ENCODE results near the gene WWOX. TPM values are rescaled to one million over a fixed set of nuclear protein-coding genes. Genes with fewer than 3 reads are reported as not detected.

Gene WWOX
- total RNA-seq, 6 donors from 2014 or later, result 18.7 to 167 (median 31.0) TPM

- H3K9me3 ChIP-seq, result no peaks in the 10 kb centered on the region
- no peak overlapping the region for H3K27ac ChIP-seq
- H3K4me3 ChIP-seq, result no peak overlapping the region
- no peak for TF ChIP-seq CTCF (IDR thresholded peaks at IDR 0.05)
- no peak for TF ChIP-seq POLR2AphosphoS5 (IDR thresholded peaks at IDR 0.05)
- TF ChIP-seq EP300 (IDR thresholded peaks at IDR 0.05), result no peak
- TF ChIP-seq POLR2A (IDR thresholded peaks at IDR 0.05), result no peak
- no peak for ATAC-seq (ENCODE audit: low FRiP score in 2 of 2)
- no peaks in the 10 kb centered on the region for H3K4me1 ChIP-seq
- H3K27me3 ChIP-seq, result no peaks in the 10 kb centered on the region
- no peak for DNase-seq
- 55 to 68% methylated on average over 5 of the region's 5 CpGs for WGBS, 2 donors
- no peaks in the 10 kb centered on the region for H3K36me3 ChIP-seq
Observed at GRCh38 chr16:78060809-78061208, 38.6 kb upstream of the WWOX start.

- 53 to 54% methylated on average over 4 of the region's 4 CpGs for WGBS, 2 donors
- Histone ChIP-seq H3K36me3 (no peaks in the 10 kb centered on the region), H3K4me1 (no peaks in the 10 kb centered on the region), H3K27ac (no peak overlapping the region), H3K27me3 (no peaks in the 10 kb centered on the region), H3K9me3 (no peaks in the 10 kb centered on the region), H3K4me3 (no peak overlapping the region)
- DNase-seq, result no peak
- no peak for TF ChIP-seq EP300 (IDR thresholded peaks at IDR 0.05)
- no peak for TF ChIP-seq CTCF (IDR thresholded peaks at IDR 0.05)
- no peak for TF ChIP-seq POLR2AphosphoS5 (IDR thresholded peaks at IDR 0.05)
- TF ChIP-seq POLR2A (IDR thresholded peaks at IDR 0.05), result no peak
- ATAC-seq (ENCODE audit: low FRiP score in 2 of 2), result no peak
Observed at GRCh38 chr16:78065319-78065718, 34.1 kb upstream of the WWOX start.

- WGBS, 2 donors, result 94 to 96% methylated on average over 5 of the region's 5 CpGs
- TF ChIP-seq CTCF (IDR thresholded peaks at IDR 0.05) (no peak), EP300 (IDR thresholded peaks at IDR 0.05) (no peak), POLR2A (IDR thresholded peaks at IDR 0.05) (no peak), POLR2AphosphoS5 (IDR thresholded peaks at IDR 0.05) (no peak)
- ATAC-seq (ENCODE audit: low FRiP score in 2 of 2) (no peak), DNase-seq (no peak)
- Histone ChIP-seq H3K27me3 (no peaks in the 10 kb centered on the region), H3K4me1 (no peaks in the 10 kb centered on the region), H3K4me3 (no peak overlapping the region), H3K27ac (no peak overlapping the region), H3K9me3 (no peaks in the 10 kb centered on the region), H3K36me3 (no peaks in the 10 kb centered on the region)
Observed at GRCh38 chr16:78069913-78070312, 29.5 kb upstream of the WWOX start.

- no peaks in the 10 kb centered on the region for H3K9me3 ChIP-seq
- no peaks in the 10 kb centered on the region for H3K27me3 ChIP-seq
- 20 to 30% methylated on average over 5 of the region's 5 CpGs for WGBS, 2 donors
- ATAC-seq (ENCODE audit: low FRiP score in 2 of 2) (no peak), DNase-seq (no peak)
- TF ChIP-seq EP300 (IDR thresholded peaks at IDR 0.05), result no peak
- no peak for TF ChIP-seq POLR2A (IDR thresholded peaks at IDR 0.05)
- no peak for TF ChIP-seq CTCF (IDR thresholded peaks at IDR 0.05)
- TF ChIP-seq POLR2AphosphoS5 (IDR thresholded peaks at IDR 0.05), result no peak
- no peaks in the 10 kb centered on the region for H3K36me3 ChIP-seq
- no peak overlapping the region for H3K27ac ChIP-seq
- H3K4me3 ChIP-seq, result no peak overlapping the region
- no peaks in the 10 kb centered on the region for H3K4me1 ChIP-seq
Observed at GRCh38 chr16:78072275-78072674, 27.2 kb upstream of the WWOX start.

- Histone ChIP-seq H3K27me3 (no peaks in the 10 kb centered on the region), H3K27ac (no peak overlapping the region), H3K4me3 (no peak overlapping the region), H3K9me3 (no peaks in the 10 kb centered on the region), H3K36me3 (no peaks in the 10 kb centered on the region), H3K4me1 (no peaks in the 10 kb centered on the region)
- WGBS, 2 donors, result 93 to 100% methylated on average over 2 to 3 of the region's 3 CpGs
- no peak for DNase-seq
- no peak for ATAC-seq (ENCODE audit: low FRiP score in 2 of 2)
- TF ChIP-seq POLR2AphosphoS5 (IDR thresholded peaks at IDR 0.05) (no peak), CTCF (IDR thresholded peaks at IDR 0.05) (no peak), POLR2A (IDR thresholded peaks at IDR 0.05) (no peak), EP300 (IDR thresholded peaks at IDR 0.05) (no peak)
Observed at GRCh38 chr16:78075800-78076199, 23.7 kb upstream of the WWOX start.
